Heart left ventricle (tissue), 13 donors: Measurements from ENCODE around the gene ZW10.

ENCODE experiments used
- CTCF ChIP-seq, 12 donors: fragments of 200-600 bp; sonication (generic) in 4 of 12; IDR thresholded peaks; one replicate each; pipeline versions ENCODE4 v1.5.0 to v1.8.0; 2018 to 2022; ENCODE audit warnings: antibody characterized with exemption in 12 of 12, mild to moderate bottlenecking in 5 of 12
- POLR2A ChIP-seq, 2 donors: fragments of 450-650 bp; IDR thresholded peaks; one replicate each; pipeline ENCODE4 v1.6.1; 2017; ENCODE audit warnings: antibody characterized with exemption in 2 of 2, mild to moderate bottlenecking in 2 of 2, moderate library complexity in 2 of 2
- donor health status: ischemic (EF 13 %, LVEDD 7.1; RV severe dilation, severe dysfunction).
- donor health status: DM: no; HTN: yes; CAD: no.
- donor health status: DM: no; HTN: no; CAD: no.
- donor health status: ischemic (EF 25% LVEDD 6.9; RV normal size, moderate dysfunction).
- donor health status: ischemic (EF 25% LVEDD 5.7; RV mildly dilated, moderate dysfunction).
- donor health status: ischemic (EF 35%, LVEDD 5.7; RV mildly dilated, moderate dysfunction).
- donor health status: nonischemic (EF 11% LVEDD 7.7; RV severe dilation, severe dysfunction).
- donor health status: DM: yes; HTN: yes; CAD: no.
- donor health status: PGD.
- donor health status: ischemic (EF 29% LVEDD 5.4; RV normal size, mild dysfunction).
- donor health status: nonischemic (EF 23%, LVEDD 6.1; RV moderate dilation, normal function).

GRCh38 chr11:113729456-113729855 lies 44.0 kb downstream of the ZW10 start:
- TF ChIP-seq CTCF (IDR thresholded peaks at IDR 0.05) (no peak), POLR2A (IDR thresholded peaks at IDR 0.05) (no peak)
